ENCODE measurements around the gene ABL1. TPM values are rescaled to one million over a fixed set of nuclear protein-coding genes. Genes with fewer than 3 reads are reported as not detected.
"Not testable (repeated sequence)": the region's sequence is repeated elsewhere in the genome, so short reads cannot be mapped to it uniquely, and the experiment has no call there.

ABL1 gene
- total RNA-seq (10 to 100 TPM; 38.8 to 39.3 TPM), polyA plus RNA-seq (16.3 TPM)

DNA sequence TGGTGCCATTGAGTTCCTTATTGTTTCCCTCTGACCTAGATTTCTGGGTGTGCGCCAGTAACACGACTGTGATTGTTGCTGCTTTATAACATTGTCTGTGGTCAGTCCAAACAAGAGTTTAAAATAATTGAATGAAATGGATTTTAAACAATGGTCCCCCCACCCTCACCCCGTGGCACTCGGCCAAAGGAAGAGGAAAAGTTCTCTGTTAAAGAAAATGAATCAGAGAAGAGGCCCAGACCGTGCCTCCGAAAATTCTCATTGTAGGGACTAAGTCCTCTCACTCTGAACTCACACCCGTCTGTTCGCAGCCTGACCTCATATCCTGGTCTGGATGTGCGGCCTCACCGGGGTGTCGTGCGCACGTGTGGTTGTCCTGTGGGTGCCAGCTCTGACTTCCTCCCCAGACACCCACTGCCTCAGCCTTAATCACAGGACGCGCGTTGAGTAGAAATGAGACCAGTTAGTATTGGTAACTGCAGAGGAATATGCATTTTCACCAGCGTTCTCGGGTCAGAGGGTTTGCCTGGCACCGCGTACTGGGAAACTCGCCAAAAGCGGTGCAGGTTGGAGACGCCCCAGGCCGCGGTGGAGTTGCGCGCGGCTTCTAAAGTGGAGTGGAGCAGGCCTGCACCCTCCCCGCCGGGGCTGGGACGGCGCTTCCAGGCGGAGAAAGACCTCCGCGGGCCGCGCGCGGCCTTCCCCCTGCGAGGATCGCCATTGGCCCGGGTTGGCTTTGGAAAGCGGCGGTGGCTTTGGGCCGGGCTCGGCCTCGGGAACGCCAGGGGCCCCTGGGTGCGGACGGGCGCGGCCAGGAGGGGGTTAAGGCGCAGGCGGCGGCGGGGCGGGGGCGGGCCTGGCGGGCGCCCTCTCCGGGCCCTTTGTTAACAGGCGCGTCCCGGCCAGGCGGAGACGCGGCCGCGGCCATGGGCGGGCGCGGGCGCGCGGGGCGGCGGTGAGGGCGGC lies at the start of gene ABL1:
Gene ABL1 (plus strand): TSS at position 884 of the 966 bp plus-strand sequence. CDS start 193 bp downstream, outside the sequence.
- H3K4me1 Mint-ChIP-seq = peaks cover 38 to 55% (median 42%) of the 10 kb centered on the region in 3 donors
- H3K36me3 Mint-ChIP-seq = peaks cover 0 to 7% (median 0%) of the 10 kb centered on the region in 3 donors
- no peaks in the 10 kb centered on the region for H3K9me3 Mint-ChIP-seq
- H3K27me3 ChIP-seq (ENCODE audit: insufficient read depth, low read length, poor library complexity, severe bottlenecking) = no peaks in the 10 kb centered on the region
- H3K27me3 Mint-ChIP-seq = peaks cover 0 to 3% of the 10 kb centered on the region in 2 donors
- peak within 1 kb of the TSS; percentile 47 for H3K4me3 ChIP-seq (ENCODE audit: low read length)
- POLR2A ChIA-PET = interaction anchor here (0.7 kb wide), 1 partner anchor 31 kb away, joined by 4 read pairs; no protein-coding TSS in a partner anchor
- H3K36me3 ChIP-seq (ENCODE audit: insufficient read depth, low read length) = no peaks in the 10 kb centered on the region
- DNase-seq = peak; percentile 51 to 85 (median 68)
- H3K27ac Mint-ChIP-seq = peak within 1 kb of the TSS; percentile 75 to 100 (median 98)
- no peaks in the 10 kb centered on the region for H3K9me3 ChIP-seq (ENCODE audit: low read length)
- CTCF ChIA-PET = interaction anchor here (2.2 kb wide), 1 partner anchor 10 kb away, joined by 6 read pairs; no protein-coding TSS in a partner anchor
- H3K4me1 ChIP-seq (ENCODE audit: insufficient read depth, low read length) = peaks cover 13% of the 10 kb centered on the region
- peak within 1 kb of the TSS; percentile 92 to 98 (median 97) for H3K4me3 Mint-ChIP-seq
- peak within 1 kb of the TSS; percentile 46 for H3K27ac ChIP-seq (ENCODE audit: low read depth, low read length)

DNA sequence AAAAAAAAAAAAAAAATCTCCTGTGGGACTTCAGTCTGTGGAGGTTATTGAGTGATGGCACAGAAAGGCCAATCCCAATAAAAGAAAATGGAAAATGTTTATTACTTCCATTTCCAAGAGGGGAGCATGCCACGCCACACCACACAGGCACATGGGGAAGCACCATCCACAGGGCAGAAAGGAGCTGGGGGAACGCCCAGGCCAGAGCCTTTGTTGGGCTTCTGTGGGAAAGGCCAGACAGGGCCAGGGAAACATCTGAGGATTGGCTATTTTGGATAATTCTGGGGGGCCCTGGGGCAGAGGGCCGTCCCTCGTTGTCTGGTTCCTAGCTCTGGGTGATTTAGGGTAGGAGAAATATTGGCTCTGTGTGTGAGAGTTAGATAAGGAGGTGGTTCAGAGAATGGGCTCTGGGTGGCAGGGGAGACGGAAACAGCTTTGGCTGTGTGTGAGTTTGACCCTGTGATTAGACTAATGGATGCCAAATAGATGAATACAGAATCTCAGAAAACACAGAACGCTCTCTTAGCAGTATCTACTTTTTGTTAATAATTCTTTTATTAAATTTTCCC lies 49.0 kb upstream of the ABL1 start:
- Histone ChIP-seq H3K36me3 (ENCODE audit: insufficient read depth, low read length) (peaks cover 5% of the 10 kb centered on the region), H3K4me1 (ENCODE audit: insufficient read depth, low read length) (no peaks in the 10 kb centered on the region), H3K4me3 (ENCODE audit: low read length) (no peak overlapping the region), H3K9me3 (ENCODE audit: low read length) (peaks cover 6% of the 10 kb centered on the region), H3K27ac (ENCODE audit: low read depth, low read length) (no peak overlapping the region), H3K27me3 (ENCODE audit: insufficient read depth, low read length, poor library complexity, severe bottlenecking) (no peaks in the 10 kb centered on the region)
- no peak for DNase-seq
- POLR2A ChIA-PET = no interaction called here
- Mint-ChIP-seq H3K4me1 (peaks cover 3 to 12% (median 8%) of the 10 kb centered on the region in 3 donors), H3K4me3 (no peak overlapping the region), H3K36me3 (peaks cover 7 to 22% (median 17%) of the 10 kb centered on the region in 3 donors), H3K27me3 (no peaks in the 10 kb centered on the region), H3K27ac (peak overlapping the region in 1 of 8 donors; percentile 11), H3K9me3 (peaks cover 3 to 12% (median 8%) of the 10 kb centered on the region in 5 donors)
- CTCF ChIA-PET = interaction anchor here (0.6 kb wide), 1 partner anchor 46 kb away, joined by 3 read pairs; no protein-coding TSS in a partner anchor

DNA sequence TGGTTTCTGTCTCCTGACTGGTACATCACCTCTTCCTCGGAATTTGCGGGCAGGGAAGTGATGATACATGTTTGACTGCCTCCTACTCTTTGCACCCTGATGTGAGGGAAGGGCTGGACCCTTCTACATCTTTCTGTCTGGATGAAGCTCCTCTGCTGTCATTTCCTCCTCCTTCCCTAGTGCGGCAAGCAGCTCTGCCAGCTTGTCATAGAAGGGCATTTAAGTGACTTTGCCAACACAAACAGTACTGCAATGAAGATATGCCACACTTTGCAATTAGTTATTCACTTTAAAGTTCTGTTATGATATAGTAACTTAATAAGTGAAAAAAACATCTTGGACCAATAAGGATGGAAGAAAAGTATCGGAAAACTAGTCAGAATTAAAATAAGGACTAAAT lies 48.5 kb upstream of the ABL1 start:
- no peaks in the 10 kb centered on the region for H3K4me1 ChIP-seq (ENCODE audit: insufficient read depth, low read length)
- peaks cover 5% of the 10 kb centered on the region for H3K36me3 ChIP-seq (ENCODE audit: insufficient read depth, low read length)
- Mint-ChIP-seq H3K4me3 (no peak overlapping the region), H3K27ac (peak overlapping the region in 1 of 8 donors; percentile 11), H3K27me3 (no peaks in the 10 kb centered on the region), H3K9me3 (peaks cover 3 to 12% (median 8%) of the 10 kb centered on the region in 5 donors), H3K36me3 (peaks cover 7 to 22% (median 17%) of the 10 kb centered on the region in 3 donors), H3K4me1 (peaks cover 3 to 13% (median 8%) of the 10 kb centered on the region in 3 donors)
- peaks cover 6% of the 10 kb centered on the region for H3K9me3 ChIP-seq (ENCODE audit: low read length)
- POLR2A ChIA-PET = no interaction called here
- no peak overlapping the region for H3K27ac ChIP-seq (ENCODE audit: low read depth, low read length)
- no peak for DNase-seq
- H3K4me3 ChIP-seq (ENCODE audit: low read length) = no peak overlapping the region
- CTCF ChIA-PET = no interaction called here
- H3K27me3 ChIP-seq (ENCODE audit: insufficient read depth, low read length, poor library complexity, severe bottlenecking) = no peaks in the 10 kb centered on the region

DNA sequence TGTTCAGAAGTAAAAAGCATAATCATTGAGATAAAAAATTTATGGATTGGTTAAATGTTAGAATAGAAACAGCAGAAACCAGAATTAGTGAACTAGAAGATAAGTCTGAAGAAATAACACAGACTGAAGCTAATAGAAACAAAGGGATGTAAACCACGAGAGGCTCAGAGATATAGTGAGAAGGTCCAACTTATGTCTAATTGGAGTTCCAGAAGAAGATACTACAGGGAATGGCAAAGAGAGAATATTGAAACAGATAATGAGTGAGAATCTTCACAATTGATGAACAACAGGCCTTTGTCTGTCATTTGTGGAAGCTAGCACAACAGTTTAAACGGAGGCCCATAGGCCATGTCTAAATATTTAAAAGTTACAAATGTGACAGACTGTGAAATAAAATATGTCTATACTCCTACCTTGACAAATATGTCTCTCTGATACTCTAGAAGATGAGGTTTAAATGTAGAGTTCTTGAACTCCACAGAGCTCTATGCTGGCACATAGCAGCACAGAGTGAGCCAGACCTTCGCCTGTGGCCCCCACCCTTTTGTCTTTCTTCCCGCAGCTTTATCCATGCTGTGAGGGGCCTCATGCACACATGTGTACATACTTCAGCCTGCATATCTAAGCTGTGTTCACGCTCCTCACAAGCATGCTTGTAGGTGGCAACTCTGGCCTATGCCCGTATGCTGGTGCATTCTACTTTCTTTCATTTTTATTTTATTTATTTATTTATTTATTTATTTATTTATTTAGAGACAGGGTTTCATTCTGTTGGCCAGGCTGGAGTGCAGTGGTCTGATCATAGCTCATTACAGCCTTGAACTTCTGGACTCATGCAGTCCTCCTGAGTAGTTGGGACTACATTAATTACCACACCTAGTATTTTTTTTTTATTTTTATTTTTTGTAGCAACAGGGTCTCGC lies 45.0 kb upstream of the ABL1 start:
- POLR2A ChIA-PET = no interaction called here

DNA sequence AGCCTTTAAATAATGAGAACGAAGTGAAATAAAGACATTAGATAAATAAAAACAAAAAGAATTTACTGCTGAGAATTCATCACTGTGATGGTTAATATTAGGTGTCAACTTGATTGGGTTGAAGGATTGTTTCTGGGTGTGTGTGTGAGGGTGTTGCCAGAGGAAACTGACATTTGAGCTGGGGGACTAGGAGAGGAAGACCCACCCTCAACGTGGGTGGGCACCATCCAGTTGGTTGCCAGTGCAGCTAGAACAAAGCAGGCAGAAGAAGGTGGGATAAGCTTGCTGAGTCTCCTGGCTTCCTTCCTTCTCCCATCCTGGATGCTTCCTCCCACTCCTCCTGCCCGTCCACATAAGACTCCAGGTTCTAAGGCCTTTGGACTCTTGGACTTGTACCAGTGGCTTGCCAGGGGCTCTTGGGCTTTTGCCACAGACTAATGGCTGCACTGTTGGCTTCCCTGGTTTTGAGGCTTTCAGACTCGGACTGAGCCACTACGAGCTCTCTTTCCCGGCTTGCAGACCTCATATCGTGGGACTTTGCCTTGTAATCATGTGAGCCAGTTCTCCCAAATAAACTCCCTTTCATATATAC lies 43.7 kb upstream of the ABL1 start:
- no peak for DNase-seq
- peaks cover 3 to 24% (median 9%) of the 10 kb centered on the region in 3 donors for H3K4me1 Mint-ChIP-seq
- Histone ChIP-seq H3K27ac (ENCODE audit: low read depth, low read length) (no peak overlapping the region), H3K36me3 (ENCODE audit: insufficient read depth, low read length) (no peaks in the 10 kb centered on the region), H3K4me1 (ENCODE audit: insufficient read depth, low read length) (no peaks in the 10 kb centered on the region), H3K27me3 (ENCODE audit: insufficient read depth, low read length, poor library complexity, severe bottlenecking) (no peaks in the 10 kb centered on the region), H3K4me3 (ENCODE audit: low read length) (no peak overlapping the region), H3K9me3 (ENCODE audit: low read length) (peaks cover 6% of the 10 kb centered on the region)
- peaks cover 3 to 12% (median 8%) of the 10 kb centered on the region in 5 donors for H3K9me3 Mint-ChIP-seq
- POLR2A ChIA-PET = no interaction called here
- H3K27ac Mint-ChIP-seq = peak overlapping the region in 2 of 8 donors; percentile 29 to 58
- CTCF ChIA-PET = no interaction called here
- no peaks in the 10 kb centered on the region for H3K27me3 Mint-ChIP-seq
- no peak overlapping the region for H3K4me3 Mint-ChIP-seq
- peaks cover 6 to 22% (median 14%) of the 10 kb centered on the region in 3 donors for H3K36me3 Mint-ChIP-seq

More for the DNA sequence above, 45.0 kb upstream of the ABL1 start:
- no peak overlapping the region for H3K4me3 Mint-ChIP-seq
- Histone ChIP-seq H3K36me3 (ENCODE audit: insufficient read depth, low read length) (no peaks in the 10 kb centered on the region), H3K27me3 (ENCODE audit: insufficient read depth, low read length, poor library complexity, severe bottlenecking) (no peaks in the 10 kb centered on the region), H3K27ac (ENCODE audit: low read depth, low read length) (no peak overlapping the region), H3K4me3 (ENCODE audit: low read length) (no peak overlapping the region), H3K4me1 (ENCODE audit: insufficient read depth, low read length) (no peaks in the 10 kb centered on the region), H3K9me3 (ENCODE audit: low read length) (peaks cover 6% of the 10 kb centered on the region)
- no peak overlapping the region for H3K27ac Mint-ChIP-seq
- DNase-seq = no peak
- H3K36me3 Mint-ChIP-seq = peaks cover 6 to 22% (median 14%) of the 10 kb centered on the region in 3 donors
- peaks cover 3 to 18% (median 9%) of the 10 kb centered on the region in 3 donors for H3K4me1 Mint-ChIP-seq
- H3K9me3 Mint-ChIP-seq = peaks cover 3 to 12% (median 8%) of the 10 kb centered on the region in 5 donors
- H3K27me3 Mint-ChIP-seq = no peaks in the 10 kb centered on the region
- CTCF ChIA-PET = interaction anchor here (1.4 kb wide), 1 partner anchor 21 kb away, joined by 3 read pairs; no protein-coding TSS in a partner anchor

DNA sequence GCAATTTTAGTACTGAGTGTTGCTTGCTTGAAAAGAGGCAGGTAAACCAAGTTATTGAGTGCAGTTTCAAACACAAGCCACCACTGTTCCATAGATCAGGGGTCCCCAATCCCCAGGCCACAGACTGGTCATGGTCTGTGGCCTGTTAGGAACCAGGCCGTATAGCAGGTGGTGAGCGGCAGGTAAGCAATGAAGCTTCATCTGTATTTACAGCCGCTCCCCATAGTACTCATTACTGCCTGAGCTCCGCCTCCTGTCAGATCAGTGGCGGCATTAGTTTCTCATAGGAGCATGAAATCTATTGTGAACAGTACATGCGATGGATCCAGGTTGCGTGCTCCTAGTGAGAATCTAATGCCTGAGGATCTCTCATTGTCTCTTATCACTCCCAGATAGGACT lies 41.5 kb upstream of the ABL1 start:
- POLR2A ChIA-PET = no interaction called here

DNA sequence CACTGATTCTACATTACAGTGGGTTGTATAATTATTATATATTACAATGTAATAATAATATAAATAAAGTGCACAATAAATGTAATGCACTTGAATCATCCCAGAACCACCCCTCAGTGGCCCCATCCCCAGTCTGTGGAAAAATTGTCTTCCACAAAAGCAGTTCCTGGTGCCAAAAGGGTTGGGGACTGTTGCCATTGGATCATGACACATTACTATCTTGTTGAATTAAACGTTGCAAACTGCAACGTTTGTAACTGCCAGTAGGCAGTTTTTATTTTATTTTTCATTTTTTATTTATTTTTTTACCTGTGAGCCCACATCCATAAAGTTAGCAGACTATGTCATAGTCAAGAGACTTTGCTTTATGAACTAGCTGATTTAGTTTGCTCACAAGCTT lies 41.0 kb upstream of the ABL1 start:
- H3K36me3 ChIP-seq (ENCODE audit: insufficient read depth, low read length); H3K27ac ChIP-seq (ENCODE audit: low read depth, low read length); H3K9me3 Mint-ChIP-seq; H3K36me3 Mint-ChIP-seq; H3K27ac Mint-ChIP-seq; H3K4me1 ChIP-seq (ENCODE audit: insufficient read depth, low read length); H3K9me3 ChIP-seq (ENCODE audit: low read length); H3K4me3 Mint-ChIP-seq; H3K4me3 ChIP-seq (ENCODE audit: low read length); DNase-seq; POLR2A ChIA-PET; H3K27me3 ChIP-seq (ENCODE audit: insufficient read depth, low read length, poor library complexity, severe bottlenecking); H3K27me3 Mint-ChIP-seq; CTCF ChIA-PET: not testable (repeated sequence)
- peaks cover 3 to 24% (median 6%) of the 10 kb centered on the region in 3 donors for H3K4me1 Mint-ChIP-seq

More for the DNA sequence above, 41.5 kb upstream of the ABL1 start:
- H3K4me3 ChIP-seq (ENCODE audit: low read length) = no peak overlapping the region
- no peaks in the 10 kb centered on the region for H3K27me3 Mint-ChIP-seq
- H3K27ac ChIP-seq (ENCODE audit: low read depth, low read length) = no peak overlapping the region
- DNase-seq = no peak
- H3K4me1 Mint-ChIP-seq = peaks cover 3 to 24% (median 6%) of the 10 kb centered on the region in 3 donors
- H3K4me1 ChIP-seq (ENCODE audit: insufficient read depth, low read length) = no peaks in the 10 kb centered on the region
- CTCF ChIA-PET = no interaction called here
- no peaks in the 10 kb centered on the region for H3K36me3 ChIP-seq (ENCODE audit: insufficient read depth, low read length)
- no peaks in the 10 kb centered on the region for H3K27me3 ChIP-seq (ENCODE audit: insufficient read depth, low read length, poor library complexity, severe bottlenecking)
- peaks cover 5 to 14% (median 9%) of the 10 kb centered on the region in 3 donors for H3K36me3 Mint-ChIP-seq
- peak overlapping the region in 1 of 8 donors; percentile 66 for H3K27ac Mint-ChIP-seq
- H3K9me3 ChIP-seq (ENCODE audit: low read length) = peaks cover 6% of the 10 kb centered on the region
- no peak overlapping the region for H3K4me3 Mint-ChIP-seq
- peaks cover 3 to 10% (median 6%) of the 10 kb centered on the region in 5 donors for H3K9me3 Mint-ChIP-seq
